Esophagus mucosa (tissue), 1 donor: ENCODE measurements around the gene PRAMEF20. TPM values are rescaled to one million over a fixed set of nuclear protein-coding genes. Genes with fewer than 3 reads are reported as not detected.

ENCODE experiments used
- ATAC-seq: fragments of 200-7000 bp; cut with Tn5 transposase; one replicate; pipeline ENCODE4 v1.9.1; 2020
- total RNA-seq: library from RNA; stranded (reverse); gene quantifications from one replicate; pipeline ENCODE4 v1.2.4, GENCODE V29; 2023
- donor health status: DM: yes; HTN: yes; CAD: no.

The PRAMEF20 gene
- total RNA-seq, 1 donor from 2014 or later: not detected

- no peak for ATAC-seq
Observed at GRCh38 chr1:13465515-13465914, 55.3 kb downstream of the PRAMEF20 start.

DNA sequence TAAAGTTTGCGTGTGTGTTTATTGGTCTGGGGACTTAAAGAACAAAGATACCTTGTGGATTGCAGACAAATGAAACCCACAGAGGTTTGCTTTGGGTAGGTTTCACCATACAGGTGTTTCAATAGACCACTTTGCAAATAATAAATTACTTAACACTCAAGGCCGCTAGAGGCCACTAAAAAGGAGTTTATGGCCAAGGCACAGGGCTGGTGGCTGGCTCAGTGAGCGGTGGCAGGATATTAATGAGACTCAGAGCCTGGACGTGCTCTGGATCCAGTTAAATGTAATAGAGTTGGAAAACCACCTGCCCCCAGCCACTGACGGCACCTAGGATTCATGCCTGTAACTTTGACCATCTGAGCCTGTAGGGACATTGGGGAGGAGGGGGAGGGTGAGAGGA lies 59.1 kb downstream of the PRAMEF20 start:
- peak; percentile 41 for ATAC-seq

Other genes with a start within 250 kb of the PRAMEF20 start
- not detected for gene HNRNPCL4, start 244.8 kb upstream of the PRAMEF20 start, total RNA-seq
- not detected for gene PRAMEF9, start 238.6 kb upstream of the PRAMEF20 start, total RNA-seq
- gene PRAMEF13, start 209.0 kb upstream of the PRAMEF20 start, total RNA-seq: not detected
- gene PRAMEF18, start 184.3 kb upstream of the PRAMEF20 start, total RNA-seq: not detected
- gene PRAMEF5, start 156.3 kb upstream of the PRAMEF20 start, total RNA-seq: not detected
- not detected for gene PRAMEF8, start 125.3 kb upstream of the PRAMEF20 start, total RNA-seq
- gene PRAMEF33, start 106.9 kb upstream of the PRAMEF20 start, total RNA-seq: not detected
- not detected for gene PRAMEF15, start 94.9 kb upstream of the PRAMEF20 start, total RNA-seq
- gene PRAMEF14, start 63.3 kb upstream of the PRAMEF20 start, total RNA-seq: not detected
- gene PRAMEF19, start 38.5 kb upstream of the PRAMEF20 start, total RNA-seq: not detected
- gene PRAMEF17, start 20.8 kb upstream of the PRAMEF20 start, total RNA-seq: not detected
- gene LRRC38, start 103.6 kb downstream of the PRAMEF20 start, total RNA-seq: not detected
- 19.9 TPM for gene PDPN, start 173.4 kb downstream of the PRAMEF20 start, total RNA-seq